ENCODE measurements around the gene VGLL3.
"Not testable (repeated sequence)": the region's sequence is repeated elsewhere in the genome, so short reads cannot be mapped to it uniquely, and the experiment has no call there.

VGLL3 gene, protein sequence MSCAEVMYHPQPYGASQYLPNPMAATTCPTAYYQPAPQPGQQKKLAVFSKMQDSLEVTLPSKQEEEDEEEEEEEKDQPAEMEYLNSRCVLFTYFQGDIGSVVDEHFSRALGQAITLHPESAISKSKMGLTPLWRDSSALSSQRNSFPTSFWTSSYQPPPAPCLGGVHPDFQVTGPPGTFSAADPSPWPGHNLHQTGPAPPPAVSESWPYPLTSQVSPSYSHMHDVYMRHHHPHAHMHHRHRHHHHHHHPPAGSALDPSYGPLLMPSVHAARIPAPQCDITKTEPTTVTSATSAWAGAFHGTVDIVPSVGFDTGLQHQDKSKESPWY

DNA sequence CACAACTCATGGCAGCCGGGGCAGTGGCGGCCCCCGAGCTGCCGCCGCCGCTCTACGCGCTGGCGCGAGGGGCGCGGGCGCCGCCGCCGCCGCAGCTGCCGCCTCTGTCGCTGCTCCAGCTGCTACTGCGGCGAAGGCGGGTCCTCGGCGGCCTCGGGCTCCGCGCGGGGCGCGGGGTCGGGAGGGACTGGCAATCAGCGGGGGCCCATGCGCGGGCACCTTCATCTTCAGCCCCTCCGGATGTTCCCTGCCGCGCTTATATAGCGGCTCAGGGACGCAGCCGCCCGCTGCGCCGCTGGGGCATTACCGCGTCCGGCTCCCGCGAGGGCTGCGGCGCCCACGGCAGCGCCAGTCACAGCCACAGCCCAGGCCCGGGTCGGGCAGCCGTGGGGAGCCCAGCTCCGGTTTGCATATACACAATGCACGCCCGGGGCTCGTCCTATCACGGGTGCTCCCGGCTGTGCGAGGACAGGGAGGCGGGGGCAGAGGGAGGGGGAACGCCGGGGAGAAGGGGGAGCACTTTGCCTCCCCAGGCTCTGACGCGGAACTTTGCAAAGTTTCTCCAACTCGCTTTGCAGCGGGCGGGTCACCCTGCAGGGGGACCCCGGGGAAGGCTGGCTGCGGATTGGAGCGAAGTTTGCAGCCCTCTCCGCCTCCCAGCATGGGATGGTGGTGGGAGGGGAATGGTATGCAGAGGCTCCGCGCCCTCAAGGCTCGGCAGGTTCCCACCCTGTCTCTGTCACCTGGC lies at the start of gene VGLL3:
TSS of gene VGLL3 (minus strand) at position 416 of the 748 bp plus-strand sequence. CDS start at position 10, 406 bp downstream.
- DNase-seq = peak; percentile 80

GRCh38 chr3:87037652-87038051 lies 46.7 kb upstream of the VGLL3 start:
- no peak for DNase-seq

GRCh38 chr3:87036671-87037070 lies 45.7 kb upstream of the VGLL3 start:
- DNase-seq = no peak

DNA sequence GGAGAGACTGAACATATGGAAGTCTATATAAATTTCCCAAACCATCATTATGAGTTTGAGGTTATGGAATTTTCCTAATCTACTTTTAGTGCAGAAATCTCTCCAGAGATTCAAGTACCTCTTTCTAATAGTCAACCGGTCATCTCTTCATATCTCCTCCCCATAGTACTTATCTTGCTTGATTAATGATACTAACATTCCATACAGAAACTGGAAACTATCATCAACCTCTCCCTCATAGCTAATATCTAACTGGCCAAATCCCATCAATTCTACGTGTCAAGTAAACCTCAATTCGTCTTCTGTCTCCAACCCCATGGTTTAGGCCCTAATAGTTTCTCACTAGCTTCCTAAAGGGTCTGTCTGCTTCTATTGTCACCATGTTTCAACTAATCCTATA lies 44.4 kb upstream of the VGLL3 start:
- peak; percentile 68 for DNase-seq

DNA sequence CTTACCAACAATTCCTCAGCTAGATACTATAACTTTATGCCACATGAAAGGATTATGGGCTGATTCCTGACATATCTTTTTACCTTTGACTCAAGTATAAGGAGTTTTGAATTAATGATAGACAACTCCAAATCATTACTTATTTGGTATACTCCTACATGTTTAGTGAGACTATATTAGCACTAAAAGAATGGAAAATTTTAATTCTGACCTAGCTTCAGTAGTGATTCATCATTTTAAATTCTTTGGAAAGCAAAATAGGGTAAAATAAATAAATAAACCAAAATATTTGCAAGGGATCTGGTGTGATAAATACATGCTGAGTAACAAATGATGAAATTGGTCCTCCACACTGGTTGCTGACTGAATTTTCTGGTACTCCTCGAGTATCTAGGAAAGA lies 42.3 kb upstream of the VGLL3 start:
- no peak for DNase-seq

DNA sequence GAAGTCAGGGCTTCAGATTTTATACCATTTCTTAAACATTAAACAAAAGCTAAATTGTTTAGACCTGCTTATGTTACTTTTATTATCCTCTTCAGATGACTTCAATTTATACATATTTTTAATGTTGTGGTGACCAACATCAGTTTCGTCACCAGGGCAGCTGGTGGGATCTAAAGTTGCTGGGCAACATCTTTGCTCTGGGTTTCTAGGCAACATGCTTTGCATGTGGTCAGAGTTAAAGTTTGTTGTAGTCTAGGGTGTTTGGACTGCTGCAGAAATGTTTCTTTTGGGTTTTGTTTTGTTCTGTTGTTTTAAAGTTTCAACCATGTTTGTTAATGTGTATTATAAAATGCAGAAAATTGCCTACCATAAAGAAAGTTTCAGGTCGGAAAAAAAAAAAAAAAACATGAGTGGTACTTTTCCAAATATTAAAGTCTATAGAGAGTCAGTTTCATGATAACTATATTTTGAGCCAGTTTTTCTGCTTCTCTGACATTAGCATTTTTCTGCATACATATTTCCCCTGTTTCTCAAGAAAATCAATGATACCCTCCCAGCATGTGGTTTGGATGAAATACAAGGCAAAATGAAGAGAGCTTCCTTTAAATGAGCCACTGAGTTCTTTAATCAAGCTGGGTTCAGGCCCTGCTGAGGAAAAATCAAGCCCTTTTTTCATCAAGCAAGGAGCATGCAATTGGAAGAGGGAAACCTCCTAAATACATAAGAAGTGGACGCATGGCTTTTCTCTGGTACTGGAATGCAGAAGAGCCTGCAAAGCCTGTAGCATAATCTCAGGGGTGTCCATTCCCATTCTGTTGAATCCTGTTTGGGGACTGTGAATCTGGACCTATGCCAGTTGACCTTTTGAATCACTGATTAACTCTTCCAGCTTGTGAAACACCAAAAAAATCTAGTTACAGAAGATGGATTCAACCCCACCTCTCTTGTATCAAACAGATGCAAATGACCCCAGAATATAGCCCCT lies 35.0 kb upstream of the VGLL3 start:
- DNase-seq = no peak

GRCh38 chr3:87017370-87017769 lies 26.4 kb upstream of the VGLL3 start:
- not testable (repeated sequence) for DNase-seq

- DNase-seq = no peak
Measured at GRCh38 chr3:87009271-87009670, 18.3 kb upstream of the VGLL3 start.

GRCh38 chr3:87006844-87007439 lies 16.0 kb upstream of the VGLL3 start:
- DNase-seq = no peak

- DNase-seq = no peak
Measured at GRCh38 chr3:87004883-87005282, 13.9 kb upstream of the VGLL3 start.

- DNase-seq = no peak
Measured at GRCh38 chr3:87002346-87002745, 11.4 kb upstream of the VGLL3 start.

DNA sequence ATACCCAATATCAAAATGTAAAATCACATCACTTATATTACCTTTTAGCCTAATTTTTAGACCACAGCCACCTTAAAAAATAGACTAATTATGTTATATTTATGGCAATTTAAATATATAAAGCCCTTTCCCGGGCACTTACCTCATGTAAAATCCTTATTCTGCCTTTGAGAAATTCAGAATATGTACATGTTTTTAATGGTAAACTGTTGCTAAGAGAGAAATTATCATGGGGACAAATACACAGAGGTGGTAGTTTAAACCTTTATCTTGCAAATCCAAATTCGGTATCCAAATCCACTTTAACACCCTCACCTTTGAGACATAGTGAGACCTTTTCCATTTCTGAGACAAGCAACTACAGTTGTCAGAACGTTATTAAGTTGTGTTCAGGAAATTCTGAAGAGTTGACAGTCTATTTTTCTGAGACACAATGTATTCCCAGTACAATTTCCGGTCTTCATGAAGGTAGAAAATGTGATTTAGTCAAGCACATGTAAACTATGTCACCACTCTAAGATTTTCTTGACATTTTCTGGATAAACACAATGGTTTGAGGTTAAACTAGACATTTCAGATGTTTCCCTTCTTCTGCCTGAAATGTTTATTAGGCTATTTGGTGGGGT lies 10.6 kb upstream of the VGLL3 start:
- no peak for DNase-seq

- no peak for DNase-seq
Measured at GRCh38 chr3:87000940-87001339, 10.0 kb upstream of the VGLL3 start.

GRCh38 chr3:86998569-86998968 lies 7.6 kb upstream of the VGLL3 start:
- DNase-seq = no peak

GRCh38 chr3:86996261-86996955 lies 5.5 kb upstream of the VGLL3 start:
- no peak for DNase-seq

DNA sequence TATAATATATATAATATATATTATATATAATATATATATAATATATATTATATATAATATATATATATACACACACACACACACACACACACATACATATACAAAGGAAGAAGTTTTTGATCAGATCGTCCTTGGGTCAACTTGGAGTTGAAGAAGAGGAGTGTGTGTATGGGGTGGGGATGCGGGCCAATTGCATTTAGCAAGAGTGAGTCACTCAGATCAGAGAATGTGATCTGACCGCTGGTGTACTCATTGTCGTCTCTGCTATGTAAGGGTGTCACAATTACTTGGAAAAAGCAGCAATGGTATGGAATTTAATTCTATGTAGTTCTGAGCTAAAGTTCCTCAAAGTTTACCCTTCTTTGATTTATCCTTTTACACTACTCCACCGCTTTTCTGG lies 4.6 kb upstream of the VGLL3 start:
- peak; percentile 53 for DNase-seq

DNA sequence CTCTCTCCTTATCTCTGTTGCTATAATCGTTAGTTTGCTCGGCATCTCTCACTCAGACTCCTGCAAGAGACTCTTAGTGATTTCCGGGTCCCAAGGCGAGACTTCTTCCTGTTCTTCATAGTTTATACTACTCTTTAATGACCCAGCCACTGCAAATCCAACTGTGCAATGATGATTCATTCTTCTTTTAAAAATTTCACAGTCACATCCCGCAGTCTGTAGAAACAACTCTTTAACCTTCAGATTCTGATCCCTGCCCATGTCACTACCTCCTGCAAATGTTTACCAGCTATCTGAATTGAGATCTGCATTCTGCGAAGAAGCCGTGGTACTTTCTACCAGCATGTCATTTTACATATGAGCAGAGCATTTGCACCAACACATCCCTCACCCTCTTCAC lies 2.8 kb upstream of the VGLL3 start:
- no peak for DNase-seq

DNA sequence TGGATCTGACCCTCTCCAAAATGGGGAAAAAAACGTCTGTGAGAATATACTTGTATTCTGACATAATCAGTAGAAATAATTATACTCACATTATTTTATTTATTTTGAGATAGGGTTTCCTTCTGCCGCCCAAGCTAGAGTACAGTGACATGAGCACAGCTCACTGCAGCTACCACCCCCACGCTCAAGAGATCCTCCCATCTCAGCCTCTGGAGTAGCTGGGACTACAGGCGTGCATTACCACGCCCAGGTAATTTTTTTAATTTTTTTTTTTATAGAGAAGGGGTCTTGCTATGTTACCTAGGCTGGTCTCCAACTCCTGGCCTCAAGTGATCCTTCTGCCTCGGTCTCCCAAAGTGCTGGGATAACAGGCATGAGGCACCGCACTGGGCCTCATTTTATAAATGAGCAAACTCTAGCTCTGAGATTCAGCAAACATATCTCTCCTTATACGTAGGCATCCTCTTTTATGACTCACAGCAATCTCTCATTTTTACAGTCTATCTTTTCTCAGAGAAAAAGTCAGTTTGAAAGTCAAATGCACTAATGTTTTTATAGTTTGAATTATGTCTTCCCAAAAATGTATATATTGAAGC lies 989 bp upstream of the VGLL3 start:
- peak; percentile 63 for DNase-seq

- DNase-seq = no peak
Measured at GRCh38 chr3:86991482-86991815, 500 bp upstream of the VGLL3 start.

- DNase-seq = no peak
Measured at GRCh38 chr3:86990012-86990733, 776 bp downstream of the VGLL3 start.

- no peak for DNase-seq
Measured at GRCh38 chr3:86989611-86990010, 1.3 kb downstream of the VGLL3 start.

Data from NCI-H226 (cell line).